Pancreas (tissue), 10 donors: Measurements from ENCODE around the gene PIK3CA. TPM values are rescaled to one million over a fixed set of nuclear protein-coding genes. Genes with fewer than 3 reads are reported as not detected.

Experiments used
- ATAC-seq, 4 donors: fragments of 200-7000 bp; cut with Tn5 transposase; one replicate each; pipeline versions ENCODE4 v1.8.0 to v1.9.1; 2020; ENCODE audit warnings: mild to moderate bottlenecking in 4 of 4, moderate library complexity in 4 of 4
- DNase-seq, 6 donors: peaks; one replicate each; pipeline ENCODE4 v3.0.0-alpha.2; 2020
- FAIRE-seq: peaks from 2 replicates; lab custom pipeline; 2012; peaks lifted over from hg19 to GRCh38; lab: Jason Lieb, UNC
- H3K27ac ChIP-seq, 4 donors: fragments of 200-600 bp; sonication (generic); 1 replicate in 3 of 4; 2 replicates in 1 of 4; pipeline versions ENCODE4 v1.5.0 to v1.8.0; 2020
- H3K27me3 ChIP-seq, 4 donors: fragments of 200-600 bp; one replicate each; pipeline ENCODE4 v1.8.0; 2021
- H3K36me3 ChIP-seq, 3 donors: fragments of 200-600 bp; sonication (generic) in 1 of 3; one replicate each; pipeline versions ENCODE4 v1.5.0 to v1.8.0; 2020 to 2021
- H3K4me1 ChIP-seq, 3 donors: fragments of 200-600 bp; one replicate each; pipeline ENCODE4 v1.8.0; 2021
- H3K4me3 ChIP-seq, 4 donors: fragments of 200-600 bp; sonication (generic) in 2 of 4; one replicate each; pipeline versions ENCODE4 v1.5.0 to v1.8.0; 2020 to 2021
- H3K9me3 ChIP-seq, 4 donors: fragments of 200-600 bp; one replicate each; pipeline ENCODE4 v1.8.0; 2021
- CTCF ChIP-seq, 4 donors: fragments of 200-600 bp; sonication (generic) in 3 of 4; IDR thresholded peaks; one replicate each; pipeline versions ENCODE4 v1.5.0 to v1.8.0; 2021; ENCODE audit warnings: antibody characterized with exemption in 4 of 4
- WGBS, 2 donors: extraction: QIAGEN DNeasy Blood & Tissue Kit; methylation state at CpG; one replicate each; pipeline ENCODE4 v1.1.7; 2013; 5-methylcytosine and 5-hydroxymethylcytosine counted together
- intact Hi-C, 3 donors: fragments of 100-400 bp; cut with DNase I; formaldehyde crosslinking; loops; one replicate each; pipeline versions ENCODE4 v1.11.1 to v1.14.2; 2022
- polyA plus RNA-seq, 2 donors: library from polyadenylated mRNA; stranded (reverse); fragments of 200-250 nt; gene quantifications; one replicate each; pipeline ENCODE4 v1.2.3, GENCODE V29; 2013
- total RNA-seq, 6 donors: library from RNA; stranded (reverse); fragmentation: NEBNext Ultra II Directional in 4 of 6; extraction: Animal tissue kit (Norgen Biotek cat#: 25700) in 4 of 6; gene quantifications; one replicate each; pipeline versions ENCODE4 v1.2.1 to v1.2.4, GENCODE V29; 2021 to 2023
- donor health status: healthy with polysubstance abuse.
- donor health status: DM: no; HTN: no; CAD: no; lungs with moderate emphysema.
- donor health status: DM: no; HTN: no; CAD: no.
- donor health status: control.
- donor health status: control.
- donor health status: Bipolar disorder and iron deficiency.
- donor health status: DM: yes; HTN: yes; CAD: no.
- donor health status: DM: no; HTN: no; CAD: no.
- donor health status: DM: no; HTN: no; CAD: no.
- donor health status: DM: yes; HTN: yes; CAD: no.

PIK3CA gene
- total and polyA plus RNA-seq, 8 donors, result 1.6 to 15.6 (median 6.4) TPM

GRCh38 chr3:179133575-179133974 is 14.6 kb upstream of the PIK3CA start:
- intact Hi-C loops, result no loop called here
- no peak overlapping the region for H3K27ac ChIP-seq
- ATAC-seq (no peak), DNase-seq (no peak), FAIRE-seq (no peak)
- no peaks in the 10 kb centered on the region for H3K4me1 ChIP-seq
- 89 to 100% methylated on average over 1 of the region's 1 CpG for WGBS, 2 donors
- TF ChIP-seq CTCF (IDR thresholded peaks at IDR 0.05), result no peak
- no peaks in the 10 kb centered on the region for H3K27me3 ChIP-seq
- H3K36me3 ChIP-seq, result no peaks in the 10 kb centered on the region
- no peaks in the 10 kb centered on the region for H3K9me3 ChIP-seq
- H3K4me3 ChIP-seq, result no peak overlapping the region

DNA sequence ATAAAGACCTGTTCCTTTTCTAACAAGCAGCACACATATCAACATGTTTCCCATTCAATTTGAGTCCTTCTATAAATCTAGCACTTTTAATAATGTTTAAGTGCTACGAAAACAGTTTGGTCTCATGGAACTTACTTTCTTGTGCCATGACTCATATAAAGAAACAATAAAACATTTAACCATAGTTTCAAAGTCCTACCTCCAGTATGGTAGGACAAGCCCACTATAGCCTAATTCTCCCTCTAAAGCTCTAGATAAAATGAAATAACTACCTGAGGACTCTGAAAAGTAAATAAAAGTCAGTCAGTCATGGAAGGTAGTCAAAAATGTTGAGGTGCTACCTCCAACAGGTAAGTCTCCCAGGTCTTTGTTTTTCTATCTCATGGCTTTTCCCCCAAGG is 12.0 kb upstream of the PIK3CA start:
- Histone ChIP-seq H3K9me3 (no peaks in the 10 kb centered on the region), H3K27me3 (no peaks in the 10 kb centered on the region), H3K36me3 (no peaks in the 10 kb centered on the region), H3K4me3 (no peak overlapping the region), H3K27ac (no peak overlapping the region), H3K4me1 (no peaks in the 10 kb centered on the region)
- DNase-seq, result no peak
- FAIRE-seq, result no peak
- ATAC-seq, result no peak
- WGBS, 2 donors, result 86 to 93% methylated on average over 1 of the region's 1 CpG
- intact Hi-C loops, result no loop called here
- no peak for TF ChIP-seq CTCF (IDR thresholded peaks at IDR 0.05)

- ATAC-seq (no peak), DNase-seq (no peak), FAIRE-seq (no peak)
- TF ChIP-seq CTCF (IDR thresholded peaks at IDR 0.05), result no peak
- no peak overlapping the region for H3K27ac ChIP-seq
- H3K27me3 ChIP-seq, result no peaks in the 10 kb centered on the region
- WGBS, 2 donors, result 73 to 81% methylated on average over 4 of the region's 4 CpGs
- peaks cover 0 to 3% (median 0%) of the 10 kb centered on the region in 3 donors for H3K4me1 ChIP-seq
- intact Hi-C loops, result no loop called here
- H3K4me3 ChIP-seq, result no peak overlapping the region
- H3K36me3 ChIP-seq, result no peaks in the 10 kb centered on the region
- H3K9me3 ChIP-seq, result peaks cover 0 to 2% (median 0%) of the 10 kb centered on the region in 4 donors
Measured at GRCh38 chr3:179141890-179142289, 6.3 kb upstream of the PIK3CA start.

GRCh38 chr3:179146911-179147513 is 1.1 kb upstream of the PIK3CA start:
- intact Hi-C loops, result no loop called here
- peak overlapping the region; percentile 89 to 98 (median 97) for H3K27ac ChIP-seq
- WGBS, 2 donors, result 2% methylated on average over 16 of the region's 16 CpGs

More at GRCh38 chr3:179146911-179147513, 1.1 kb upstream of the PIK3CA start:
- Histone ChIP-seq H3K4me3 (peak overlapping the region; percentile 82 to 97 (median 92)), H3K9me3 (peaks cover 0 to 2% (median 0%) of the 10 kb centered on the region in 4 donors), H3K4me1 (peaks cover 3 to 8% (median 6%) of the 10 kb centered on the region in 3 donors), H3K36me3 (no peaks in the 10 kb centered on the region), H3K27me3 (no peaks in the 10 kb centered on the region)
- peak in 3 of 4 donors; percentile 30 to 58 (median 54) for TF ChIP-seq CTCF (IDR thresholded peaks at IDR 0.05)
- ATAC-seq (peak; percentile 75 to 85 (median 76)), FAIRE-seq (peak; percentile 32), DNase-seq (peak in 3 of 6 donors; percentile 19 to 38 (median 27))
